Measurements from ENCODE around the gene OSGEP. TPM values are rescaled to one million over a fixed set of nuclear protein-coding genes. Genes with fewer than 3 reads are reported as not detected.

Gene OSGEP
- total and polyA plus RNA-seq, 8 donors = 24.7 to 71.8 (median 52.5) TPM

DNA sequence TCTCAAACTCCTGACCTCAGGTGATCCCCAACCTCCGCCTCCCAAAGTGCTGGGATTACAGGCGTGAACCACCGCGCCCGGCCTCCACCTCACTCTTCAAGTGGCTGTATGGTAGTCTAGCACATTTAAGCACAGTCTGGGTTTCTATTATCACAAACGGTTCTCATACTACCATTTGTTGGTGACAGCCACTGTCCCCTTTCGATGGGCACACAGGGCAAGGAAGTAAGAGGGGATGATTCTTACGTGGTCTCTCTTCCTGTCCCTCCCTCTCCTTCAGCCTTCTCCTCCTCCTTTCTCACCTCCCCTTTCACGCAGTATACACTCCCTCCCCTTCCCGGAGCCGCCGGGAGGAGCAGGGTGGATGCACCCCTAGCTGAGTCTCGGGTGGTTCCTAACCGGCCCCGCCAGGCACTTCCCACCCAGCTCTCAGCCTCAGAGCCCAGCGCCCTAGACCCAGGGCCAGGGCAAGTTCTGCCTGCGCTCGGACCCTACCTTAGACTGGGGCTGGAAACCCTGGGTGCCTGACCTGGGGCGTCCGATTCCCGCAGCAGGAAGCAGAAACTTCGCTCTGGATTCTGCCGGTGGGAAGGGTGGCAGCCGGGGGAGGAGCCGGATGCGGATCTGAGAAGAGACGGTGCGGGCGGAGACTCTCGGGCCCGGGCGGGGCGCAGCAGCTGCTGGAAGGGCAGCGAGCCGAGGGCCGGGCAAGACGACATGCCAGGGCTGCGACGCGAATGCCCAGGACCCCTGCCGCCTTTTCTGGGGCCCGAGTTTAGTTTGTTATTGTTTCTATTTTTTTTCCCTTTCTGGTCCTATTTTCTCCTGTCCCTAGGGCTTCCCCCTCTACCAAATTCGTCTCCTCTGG is 41.5 kb downstream of the OSGEP start, which contains the start of gene TEP1:
TSS of gene TEP1 (minus strand) at position 626 of the 868 bp plus-strand sequence. CDS start 5,062 bp downstream, outside the sequence.
- 0 to 1% (median 0%) methylated on average over 29 to 43 of the region's 43 CpGs for WGBS, 5 donors
- peaks cover 19 to 53% (median 34%) of the 10 kb centered on the region in 4 donors for H3K4me1 ChIP-seq
- peak; percentile 90 to 95 for DNase-seq
- intact Hi-C loops (cut with DNase I; ENCODE audit: low total_unique reads) = loop anchor here (10.0 kb wide), 1 partner anchor 62 kb away; no protein-coding TSS in a partner anchor
- H3K27ac ChIP-seq = peak within 1 kb of the TSS; percentile 92 to 99 (median 96)
- H3K36me3 ChIP-seq = peaks cover under 1 to 9% (median 7%) of the 10 kb centered on the region in 4 donors
- H3K4me3 ChIP-seq = peak within 1 kb of the TSS; percentile 64 to 95 (median 78)
- TF ChIP-seq POLR2A (IDR thresholded peaks at IDR 0.05) (peak in 1 of 4 donors; percentile 24), EP300 (IDR thresholded peaks at IDR 0.05) (no peak), POLR2AphosphoS5 (IDR thresholded peaks at IDR 0.05) (peak; percentile 49 to 89 (median 84)), CTCF (IDR thresholded peaks at IDR 0.05) (no peak)
- no peaks in the 10 kb centered on the region for H3K27me3 ChIP-seq
- no peaks in the 10 kb centered on the region for H3K9me3 ChIP-seq

DNA sequence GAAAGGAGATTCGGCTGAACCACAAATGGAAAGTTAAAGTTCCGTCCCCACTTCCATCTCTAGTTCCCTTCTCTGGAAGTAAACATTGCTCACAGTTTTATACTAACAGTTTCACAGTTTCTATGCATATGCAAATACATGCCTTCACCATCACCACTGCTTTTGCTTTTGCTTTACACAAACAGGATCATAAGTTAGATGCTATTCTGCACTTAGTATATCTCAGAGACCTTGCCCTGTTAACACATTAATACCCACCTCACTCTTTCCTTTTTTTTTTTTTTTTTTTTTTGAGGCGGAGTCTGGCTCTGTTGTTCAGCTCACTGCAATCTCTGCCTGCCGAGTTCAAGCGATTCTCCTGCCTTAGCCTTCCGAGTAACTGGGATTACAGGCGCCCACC is 42.2 kb downstream of the OSGEP start:
- Histone ChIP-seq H3K27ac (peak overlapping the region; percentile 92 to 99 (median 96)), H3K27me3 (no peaks in the 10 kb centered on the region), H3K4me3 (peak overlapping the region; percentile 64 to 95 (median 78)), H3K9me3 (no peaks in the 10 kb centered on the region), H3K36me3 (peaks cover 7 to 16% (median 14%) of the 10 kb centered on the region in 4 donors), H3K4me1 (peaks cover 12 to 53% (median 34%) of the 10 kb centered on the region in 4 donors)
- peak in 1 of 2 donors; percentile 48 for DNase-seq
- WGBS, 5 donors = 1 to 3% (median 1%) methylated on average over 7 of the region's 7 CpGs
- intact Hi-C loops (cut with DNase I; ENCODE audit: low total_unique reads) = loop anchor here (10.0 kb wide), 1 partner anchor 62 kb away; no protein-coding TSS in a partner anchor
- no peak for TF ChIP-seq CTCF (IDR thresholded peaks at IDR 0.05)
- TF ChIP-seq POLR2AphosphoS5 (IDR thresholded peaks at IDR 0.05) = peak in 1 of 3 donors; percentile 12

GRCh38 chr14:20409226-20409625 is 45.4 kb downstream of the OSGEP start:
- no peak for DNase-seq
- H3K27ac ChIP-seq = no peak overlapping the region
- H3K4me1 ChIP-seq = peaks cover 9 to 35% (median 26%) of the 10 kb centered on the region in 4 donors
- TF ChIP-seq POLR2A (IDR thresholded peaks at IDR 0.05) (no peak), CTCF (IDR thresholded peaks at IDR 0.05) (no peak), EP300 (IDR thresholded peaks at IDR 0.05) (no peak), POLR2AphosphoS5 (IDR thresholded peaks at IDR 0.05) (no peak)
- peaks cover 37 to 48% (median 46%) of the 10 kb centered on the region in 4 donors for H3K36me3 ChIP-seq
- H3K4me3 ChIP-seq = no peak overlapping the region
- 84 to 90% (median 86%) methylated on average over 2 of the region's 2 CpGs for WGBS, 5 donors
- no peaks in the 10 kb centered on the region for H3K9me3 ChIP-seq
- H3K27me3 ChIP-seq = no peaks in the 10 kb centered on the region
- intact Hi-C loops (cut with DNase I; ENCODE audit: low total_unique reads) = no loop called here

- TF ChIP-seq POLR2A (IDR thresholded peaks at IDR 0.05) = no peak
- no peak for TF ChIP-seq CTCF (IDR thresholded peaks at IDR 0.05)
- no peak for TF ChIP-seq POLR2AphosphoS5 (IDR thresholded peaks at IDR 0.05)
- no peak for TF ChIP-seq EP300 (IDR thresholded peaks at IDR 0.05)
- no peak overlapping the region for H3K4me3 ChIP-seq
- DNase-seq = no peak
- H3K27ac ChIP-seq = no peak overlapping the region
- intact Hi-C loops (cut with DNase I; ENCODE audit: low total_unique reads) = no loop called here
- peaks cover 69 to 100% (median 99%) of the 10 kb centered on the region in 4 donors for H3K36me3 ChIP-seq
- H3K4me1 ChIP-seq = peaks cover 0 to 16% (median 3%) of the 10 kb centered on the region in 4 donors
- 87 to 92% (median 89%) methylated on average over 11 of the region's 11 CpGs for WGBS, 5 donors
- H3K27me3 ChIP-seq = no peaks in the 10 kb centered on the region
- no peaks in the 10 kb centered on the region for H3K9me3 ChIP-seq
Observed at GRCh38 chr14:20403521-20403920, 51.1 kb downstream of the OSGEP start.

Measured in stomach (tissue), 9 donors.